OCI-LY3 (cell line): ENCODE data around the gene SLC38A1.

ENCODE experiments used
- CTCF ChIP-seq: fragments of 200-600, 300-600 bp; sonication (generic); IDR thresholded peaks from 2 replicates; pipeline ENCODE4 v1.5.1; 2014; ENCODE audit warnings: antibody characterized with exemption, low read length, low read depth
- EZH2phosphoT487 ChIP-seq: fragments of 200-600 bp; shearing (Covaris generic); IDR thresholded peaks from 2 replicates; pipeline ENCODE4 v1.6.1; 2018; ENCODE audit warnings: antibody characterized with exemption, mixed run types, low read depth

GRCh38 chr12:46153268-46153872 is 115.5 kb downstream of the SLC38A1 start:
- peak; percentile 88 for TF ChIP-seq CTCF
- TF ChIP-seq EZH2phosphoT487: no peak
